H1 (cell line): ENCODE data around the gene APH1B. TPM values are rescaled to one million over a fixed set of nuclear protein-coding genes. Genes with fewer than 3 reads are reported as not detected.

Experiments
- CTCF ChIA-PET: fragments of 300-600 bp; sonication (Branson Sonifier 250); formaldehyde crosslinking; loops from one replicate; lab custom pipeline; 2021; ENCODE audit not compliant: partially characterized antibody; lab: Charles Lee
- POLR2A ChIA-PET: fragments of 300-600 bp; sonication (Branson Sonifier 250); formaldehyde crosslinking; loops from one replicate; lab custom pipeline; 2021; ENCODE audit warnings: inconsistent platforms; ENCODE audit not compliant: partially characterized antibody; lab: Charles Lee
- DNase-seq, 2 experiments: peaks; one replicate each; pipeline versions ENCODE4 v3.0.0 to v3.0.0-alpha.2; 2010 to 2022; ENCODE audit warnings: low spot score in 2 of 2, low read depth in 1 of 2, mixed read lengths in 1 of 2
- FAIRE-seq: peaks from 2 replicates; lab custom pipeline; 2011; peaks lifted over from hg19 to GRCh38; lab: Jason Lieb, UNC
- H2AFZ ChIP-seq: 2 replicates; pipeline ENCODE4 v1.8.1; 2012; ENCODE audit warnings: low read length, inconsistent platforms
- H2AK5ac ChIP-seq: 2 replicates; pipeline ENCODE4 v1.6.1; 2013; ENCODE audit warnings: low read depth, low read length
- H2BK120ac ChIP-seq: replicated peaks from 2 replicates; pipeline ENCODE3; 2013; ENCODE audit warnings: low read depth, low read length, inconsistent platforms
- H2BK12ac ChIP-seq: 2 replicates; pipeline ENCODE4 v1.6.1; 2013; ENCODE audit warnings: low read depth, low read length
- H2BK15ac ChIP-seq: 2 replicates; pipeline ENCODE4 v1.6.1; 2013; ENCODE audit warnings: low read length
- H2BK20ac ChIP-seq: 2 replicates; pipeline ENCODE4 v1.6.1; 2013; ENCODE audit warnings: low read length
- H2BK5ac ChIP-seq: 2 replicates; pipeline ENCODE4 v1.6.1; 2013; ENCODE audit warnings: low read depth, low read length
- H3K14ac ChIP-seq: 2 replicates; pipeline ENCODE4 v1.6.1; 2013; ENCODE audit warnings: inconsistent platforms; ENCODE audit not compliant: insufficient read length
- H3K18ac ChIP-seq: 2 replicates; pipeline ENCODE4 v1.6.1; 2013; ENCODE audit warnings: low read length; ENCODE audit errors: extremely low read depth
- H3K23ac ChIP-seq: 2 replicates; pipeline ENCODE4 v1.6.1; 2013; ENCODE audit warnings: inconsistent platforms; ENCODE audit not compliant: insufficient read length
- H3K23me2 ChIP-seq: 2 replicates; pipeline ENCODE4 v1.6.1; 2013; ENCODE audit warnings: low read depth, low read length
- H3K27ac ChIP-seq: 2 replicates; pipeline ENCODE4 v1.6.1; 2011; ENCODE audit warnings: low read depth, low read length, inconsistent platforms
- H3K27me3 ChIP-seq, 4 experiments: replicated peaks in 1 of 4; 1 replicate in 1 of 4; 2 replicates in 3 of 4; pipeline versions ENCODE4 v1.6.1 to v1.8.1; 2011 to 2013; ENCODE audit warnings: low read length in 3 of 4, mild to moderate bottlenecking in 3 of 4, inconsistent platforms in 2 of 4, mixed read lengths in 2 of 4, moderate library complexity in 1 of 4; ENCODE audit not compliant: control insufficient read depth in 3 of 4, insufficient read depth in 3 of 4; ENCODE audit errors: extremely low read depth in 1 of 4
- H3K36me3 ChIP-seq, 4 experiments: 2 replicates each; pipeline versions ENCODE4 v1.6.1 to v1.8.1; 2011 to 2013; ENCODE audit warnings: mild to moderate bottlenecking in 4 of 4, low read length in 3 of 4, moderate library complexity in 2 of 4, control low read depth in 1 of 4, inconsistent platforms in 1 of 4; ENCODE audit not compliant: insufficient read depth in 4 of 4, control insufficient read depth in 2 of 4
- H3K4ac ChIP-seq: replicated peaks from 2 replicates; pipeline ENCODE3; 2013; ENCODE audit warnings: low read length, low read depth, mixed read lengths, inconsistent platforms; ENCODE audit not compliant: insufficient read length
- H3K4me1 ChIP-seq, 4 experiments: replicated peaks in 1 of 4; 1 replicate in 1 of 4; 2 replicates in 3 of 4; pipeline versions ENCODE4 v1.6.1 to v1.8.1; 2011 to 2013; ENCODE audit warnings: low read length in 3 of 4, inconsistent platforms in 2 of 4, mixed read lengths in 1 of 4; ENCODE audit not compliant: insufficient read depth in 4 of 4, control insufficient read depth in 3 of 4
- H3K4me2 ChIP-seq, 2 experiments: 2 replicates each; pipeline versions ENCODE4 v1.6.1 to v1.8.1; 2011 to 2013; ENCODE audit warnings: low read depth in 2 of 2, low read length in 2 of 2, control low read depth in 1 of 2, inconsistent platforms in 1 of 2, mild to moderate bottlenecking in 1 of 2; ENCODE audit not compliant: insufficient read depth in 1 of 2
- H3K4me3 ChIP-seq, 4 experiments: fragments of 200-600, 300-600 bp in 1 of 4; sonication (generic), shearing (Covaris generic), sonication (Bioruptor Twin) in 1 of 4; 2 replicates each; pipeline versions ENCODE4 v1.5.1 to v1.8.1; 2011 to 2016; ENCODE audit warnings: low read length in 4 of 4, low read depth in 3 of 4, control low read depth in 2 of 4, inconsistent platforms in 2 of 4, mild to moderate bottlenecking in 2 of 4, mixed read lengths in 1 of 4, moderate library complexity in 1 of 4; ENCODE audit not compliant: insufficient read depth in 2 of 4; ENCODE audit errors: extremely low read depth in 1 of 4
- H3K56ac ChIP-seq: replicated peaks from 2 replicates; pipeline ENCODE3; 2013; ENCODE audit warnings: low read depth, mild to moderate bottlenecking, mixed read lengths, low read length, inconsistent platforms; ENCODE audit not compliant: insufficient read length
- H3K79me1 ChIP-seq: 2 replicates; pipeline ENCODE4 v1.6.1; 2013; ENCODE audit warnings: low read depth, low read length, control low read depth
- H3K79me2 ChIP-seq, 2 experiments: 2 replicates each; pipeline versions ENCODE4 v1.6.1 to v1.8.1; 2012 to 2013; ENCODE audit warnings: low read length in 2 of 2, mild to moderate bottlenecking in 2 of 2, inconsistent platforms in 1 of 2; ENCODE audit not compliant: insufficient read depth in 2 of 2, control insufficient read depth in 1 of 2
- H3K9ac ChIP-seq, 4 experiments: replicated peaks in 1 of 4; 1 replicate in 1 of 4; 2 replicates in 3 of 4; pipeline versions ENCODE4 v1.6.1 to v1.8.1; 2011 to 2013; ENCODE audit warnings: low read depth in 3 of 4, low read length in 3 of 4, control low read depth in 2 of 4, mild to moderate bottlenecking in 2 of 4, moderate library complexity in 2 of 4, inconsistent platforms in 1 of 4; ENCODE audit errors: extremely low read depth in 1 of 4
- H3K9me3 ChIP-seq, 2 experiments: 2 replicates each; pipeline versions ENCODE4 v1.6.1 to v1.8.1; 2012 to 2013; ENCODE audit warnings: mild to moderate bottlenecking in 2 of 2, moderate library complexity in 2 of 2, control low read depth in 1 of 2, inconsistent platforms in 1 of 2, low read depth in 1 of 2, low read length in 1 of 2, mixed read lengths in 1 of 2; ENCODE audit not compliant: insufficient read depth in 2 of 2
- H4K20me1 ChIP-seq, 2 experiments: replicated peaks in 1 of 2; 2 replicates each; pipeline versions ENCODE3 to v1.8.1; 2011 to 2013; ENCODE audit warnings: inconsistent platforms in 2 of 2, low read length in 2 of 2, mild to moderate bottlenecking in 1 of 2; ENCODE audit not compliant: insufficient read depth in 2 of 2, control insufficient read depth in 1 of 2
- H4K5ac ChIP-seq: 2 replicates; pipeline ENCODE4 v1.6.1; 2013; ENCODE audit warnings: low read length, low read depth, mixed read lengths, inconsistent platforms; ENCODE audit not compliant: insufficient read length
- H4K8ac ChIP-seq: 2 replicates; pipeline ENCODE4 v1.8.0; 2013; ENCODE audit warnings: mild to moderate bottlenecking, moderate library complexity, low read length, inconsistent platforms; ENCODE audit not compliant: insufficient read depth; ENCODE audit errors: extremely low read depth
- H4K91ac ChIP-seq: replicated peaks from 2 replicates; pipeline ENCODE3; 2013; ENCODE audit warnings: low read length, mixed read lengths, inconsistent platforms; ENCODE audit not compliant: insufficient read length
- BACH1 ChIP-seq: IDR thresholded peaks from 2 replicates; pipeline ENCODE4 v1.6.1; 2012; ENCODE audit warnings: low read length, improper control_type of control experiment
- BRCA1 ChIP-seq: IDR thresholded peaks from 2 replicates; pipeline ENCODE4 v1.6.1; 2012; ENCODE audit warnings: low read depth, low read length, improper control_type of control experiment
- GABPA ChIP-seq: IDR thresholded peaks from 2 replicates; pipeline ENCODE4 v1.6.1; 2011; ENCODE audit warnings: mild to moderate bottlenecking, low read length, moderate library complexity, borderline replicate concordance; ENCODE audit not compliant: insufficient read depth
- HDAC2 ChIP-seq, 2 experiments: fragments of 300-600 bp in 1 of 2; sonication (generic) in 1 of 2; IDR thresholded peaks; 2 replicates each; pipeline ENCODE4 v1.6.1; 2011 to 2012; ENCODE audit warnings: low read depth in 2 of 2, low read length in 2 of 2, mild to moderate bottlenecking in 2 of 2, moderate library complexity in 2 of 2, borderline replicate concordance in 1 of 2, inconsistent platforms in 1 of 2
- NRF1 ChIP-seq: IDR thresholded peaks from 2 replicates; pipeline ENCODE4 v1.6.1; 2011; ENCODE audit warnings: mild to moderate bottlenecking, low read depth, low read length, improper control_type of control experiment
- POLR2AphosphoS5 ChIP-seq: IDR thresholded peaks from 2 replicates; pipeline ENCODE4 v1.6.1; 2011; ENCODE audit warnings: low read depth, low read length
- RBBP5 ChIP-seq: IDR thresholded peaks from 2 replicates; pipeline ENCODE4 v1.7.1; 2012; ENCODE audit warnings: low read depth, mild to moderate bottlenecking, inconsistent platforms, low read length, moderate library complexity, borderline replicate concordance
- SAP30 ChIP-seq: fragments of 300-600 bp; sonication (generic); IDR thresholded peaks from 2 replicates; pipeline ENCODE4 v1.7.1; 2012; ENCODE audit warnings: low read length, moderate library complexity, mild to moderate bottlenecking, inconsistent platforms; ENCODE audit not compliant: insufficient read depth, insufficient replicate concordance
- SIX5 ChIP-seq: IDR thresholded peaks from 2 replicates; pipeline ENCODE4 v1.6.1; 2011; ENCODE audit warnings: mild to moderate bottlenecking, low read depth, low read length
- SP1 ChIP-seq: IDR thresholded peaks from 2 replicates; pipeline ENCODE4 v1.6.1; 2011; ENCODE audit warnings: low read depth, low read length
- TAF7 ChIP-seq: optimal IDR thresholded peaks from 2 replicates; pipeline ENCODE3; 2011; ENCODE audit warnings: low read depth, mild to moderate bottlenecking, inconsistent platforms, low read length, moderate library complexity, borderline replicate concordance
- TCF12 ChIP-seq: IDR thresholded peaks from 2 replicates; pipeline ENCODE4 v1.6.1; 2011; ENCODE audit warnings: low read depth, mild to moderate bottlenecking, low read length
- TEAD4 ChIP-seq: IDR thresholded peaks from 2 replicates; pipeline ENCODE4 v1.6.1; 2012; ENCODE audit warnings: low read depth, low read length, inconsistent platforms, mixed read lengths
- WGBS, 2 experiments: shearing (Covaris generic) in 1 of 2; methylation state at CpG; one replicate each; pipeline versions ENCODE4 v1.1.6 to v1.1.7; 2013 to 2015; ENCODE audit warnings: low lambda C conversion rate in 2 of 2, mixed read lengths in 2 of 2, inconsistent platforms in 1 of 2, low coverage in 1 of 2, missing lambda C conversion rate in 1 of 2; ENCODE audit not compliant: insufficient replicate concordance in 2 of 2, insufficient coverage in 1 of 2, insufficient read length in 1 of 2; ENCODE audit errors: extremely low coverage in 1 of 2, missing lambda C conversion rate in 1 of 2; 5-methylcytosine and 5-hydroxymethylcytosine counted together
- polyA plus RNA-seq, 7 experiments: library from polyadenylated mRNA; depleted of rRNA in 3 of 7; stranded (reverse) in 5 of 7; unstranded in 2 of 7; fragments of >200 nt in 5 of 7; fragments of 200-250 nt in 2 of 7; gene quantifications; 1 replicate in 5 of 7; 2 replicates in 1 of 7; 4 replicates in 1 of 7; pipeline versions ENCODE4 v1.2.1 to v1.2.3, GENCODE V29; 2011 to 2013; ENCODE audit warnings: missing spikeins in 2 of 7, mixed read lengths in 2 of 7
- total RNA-seq: library from RNA; stranded (reverse); fragmentation: NEBNext Ultra II Directional; extraction: Animal tissue kit (Norgen Biotek cat#: 25700); gene quantifications from 2 replicates; pipeline ENCODE4 v1.2.1, GENCODE V29; 2021

APH1B gene
- total and polyA plus RNA-seq, 2 of the 8 experiments (the other 6 are each of a cell fraction or from before 2014, with no cell fraction given), result 11.5 to 22.9 TPM

GRCh38 chr15:63323798-63324563 lies 46.6 kb downstream of the APH1B start:
- Histone ChIP-seq H4K8ac (no peak overlapping the region), H3K18ac (no peak overlapping the region; the same call in 1 of the 2 replicates), H4K20me1 (no peaks in the 10 kb centered on the region), H2AFZ (no peak overlapping the region), H3K4ac (no peak overlapping the region), H2BK5ac (no peak overlapping the region), H2BK12ac (no peak overlapping the region), H3K4me3 (no peak overlapping the region), H3K9me3 (no peaks in the 10 kb centered on the region), H2BK15ac (no peak overlapping the region), H3K14ac (no peak overlapping the region), H3K56ac (no peak overlapping the region), H4K91ac (peak overlapping the region; percentile 13), H3K79me2 (no peaks in the 10 kb centered on the region), H3K36me3 (no peaks in the 10 kb centered on the region), H3K79me1 (no peaks in the 10 kb centered on the region), H3K9ac (no peak overlapping the region), H3K27me3 (no peaks in the 10 kb centered on the region), H4K5ac (no peak overlapping the region), H2BK20ac (no peak overlapping the region), H3K23me2 (no peaks in the 10 kb centered on the region), H2BK120ac (no peak overlapping the region), H3K23ac (no peak overlapping the region), H3K4me1 (peaks cover 0 to 7% (median under 1%) of the 10 kb centered on the region in 4 experiments; a peak in 4 of 7 replicates), H2AK5ac (no peak overlapping the region), H3K27ac (no peak overlapping the region), H3K4me2 (no peak overlapping the region)
- POLR2A ChIA-PET, result no interaction called here
- 94% methylated on average over 9 of the region's 9 CpGs; no CpG with 5 or more reads in 1 of the 2 experiments for WGBS, 2 experiments
- CTCF ChIA-PET, result interaction anchor here (0.8 to 1.0 kb wide), 2 partner anchors 19 to 78 kb away, joined by 3 to 4 read pairs; no protein-coding TSS in a partner anchor
- DNase-seq, result no peak
- no peak for FAIRE-seq
- TF ChIP-seq RBBP5 (no peak), SP1 (no peak), SIX5 (no peak), BACH1 (no peak), TCF12 (no peak), TAF7 (no peak), HDAC2 (IDR thresholded peaks at IDR 0.05; ENCODE audit: borderline replicate concordance in 1 of 2, low read depth in 2 of 2, low read length in 2 of 2) (no peak), GABPA (no peak), TEAD4 (no peak), NRF1 (no peak), BRCA1 (no peak), POLR2AphosphoS5 (no peak), SAP30 (no peak)
